ENCODE data around the gene PDS5B.

DNA sequence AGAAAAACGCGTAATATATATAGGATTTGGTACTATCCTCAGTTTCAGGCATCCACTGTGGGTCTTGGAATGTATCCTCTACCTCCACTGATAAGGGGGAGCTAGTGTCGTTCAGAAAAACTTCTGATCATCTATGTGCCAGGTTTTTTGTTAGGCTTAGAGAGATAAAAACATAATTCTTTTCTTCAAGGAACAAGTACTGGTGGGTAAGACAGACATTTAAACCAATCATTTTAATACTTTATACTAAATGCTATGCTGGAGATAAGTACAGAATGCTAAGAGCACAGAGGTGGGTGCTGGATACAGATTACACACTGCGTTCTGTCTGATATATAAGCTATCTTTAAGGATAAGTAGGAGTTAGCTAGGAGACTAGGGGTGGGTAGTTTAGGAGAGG, 166.1 kb downstream of the PDS5B start:
- no peak for TF ChIP-seq CTCF (conservative IDR thresholded peaks at IDR 0.05)
- no peak for TF ChIP-seq ZFX (IDR thresholded peaks at IDR 0.05)
